Upper lobe of left lung (tissue), 6 donors: Measurements from ENCODE around the gene NT5M. TPM values are rescaled to one million over a fixed set of nuclear protein-coding genes. Genes with fewer than 3 reads are reported as not detected.
"Not testable (repeated sequence)": the region's sequence is repeated elsewhere in the genome, so short reads cannot be mapped to it uniquely, and the experiment has no call there.

Experiments used
- ATAC-seq, 2 donors: fragments of 200-7000 bp; cut with Tn5 transposase; one replicate each; pipeline ENCODE4 v1.9.1; 2022; ENCODE audit warnings: mild to moderate bottlenecking in 2 of 2, moderate library complexity in 2 of 2; ENCODE audit not compliant: low FRiP score in 2 of 2
- DNase-seq, 2 donors: peaks; one replicate each; pipeline ENCODE4 v3.0.0-alpha.2; 2019 to 2020
- H3K27ac ChIP-seq, 4 donors: fragments of 200-600 bp; sonication (generic); one replicate each; pipeline ENCODE4 v1.5.1; 2016 to 2019
- H3K27me3 ChIP-seq, 4 donors: fragments of 200-600 bp; sonication (generic); one replicate each; pipeline ENCODE4 v1.5.1; 2017 to 2019
- H3K36me3 ChIP-seq, 4 donors: fragments of 200-600 bp; sonication (generic); one replicate each; pipeline ENCODE4 v1.5.1; 2016 to 2019
- H3K4me1 ChIP-seq, 4 donors: fragments of 200-600 bp; sonication (generic); one replicate each; pipeline ENCODE4 v1.5.1; 2018 to 2019
- H3K4me3 ChIP-seq, 4 donors: fragments of 200-600 bp; sonication (generic); one replicate each; pipeline ENCODE4 v1.5.1; 2017 to 2019; ENCODE audit warnings: mild to moderate bottlenecking in 2 of 4, moderate library complexity in 1 of 4
- H3K9me3 ChIP-seq, 4 donors: fragments of 200-600 bp; sonication (generic); one replicate each; pipeline ENCODE4 v1.5.1; 2018 to 2019
- EP300 ChIP-seq, 4 donors: sonication (generic); formaldehyde crosslinking; IDR thresholded peaks; one replicate each; pipeline ENCODE4 v1.5.1; 2017; ENCODE audit warnings: antibody characterized with exemption in 4 of 4, control low read depth in 2 of 4
- POLR2A ChIP-seq, 4 donors: fragments of 450-650 bp; IDR thresholded peaks; one replicate each; pipeline ENCODE4 v1.5.1; 2016 to 2017; ENCODE audit warnings: antibody characterized with exemption in 4 of 4, mild to moderate bottlenecking in 2 of 4
- POLR2AphosphoS5 ChIP-seq, 2 donors: sonication (generic); formaldehyde crosslinking; IDR thresholded peaks; one replicate each; pipeline ENCODE4 v1.5.1; 2017; ENCODE audit warnings: antibody characterized with exemption in 2 of 2
- WGBS, 2 donors: methylation state at CpG; one replicate each; pipeline ENCODE4 v1.1.5; 2017 to 2018; 5-methylcytosine and 5-hydroxymethylcytosine counted together
- total RNA-seq, 6 donors: library from RNA; depleted of rRNA in 4 of 6; stranded (reverse); fragments of >200 nt in 4 of 6; gene quantifications; one replicate each; pipeline versions ENCODE4 v1.1.0 to v1.2.1, GENCODE V29; 2016 to 2021
- TF ChIP-seq, protein P1 (sequence below), 6 experiments: fragments of 450-650 bp in 4 of 6; fragments of 200-600 bp in 2 of 6; sonication (generic) in 2 of 6; IDR thresholded peaks; one replicate each; pipeline ENCODE4 v1.5.1; 2016 to 2019; ENCODE audit warnings: antibody characterized with exemption in 6 of 6
- donor health status: DM: no; HTN: no; CAD: no; lungs with moderate emphysema.
- donor health status: DM: no; HTN: yes; CAD: no; lungs with severe emphysema.

The NT5M gene
- 1 to 10 TPM; 1.2 to 3.7 (median 1.8) TPM for total RNA-seq

DNA sequence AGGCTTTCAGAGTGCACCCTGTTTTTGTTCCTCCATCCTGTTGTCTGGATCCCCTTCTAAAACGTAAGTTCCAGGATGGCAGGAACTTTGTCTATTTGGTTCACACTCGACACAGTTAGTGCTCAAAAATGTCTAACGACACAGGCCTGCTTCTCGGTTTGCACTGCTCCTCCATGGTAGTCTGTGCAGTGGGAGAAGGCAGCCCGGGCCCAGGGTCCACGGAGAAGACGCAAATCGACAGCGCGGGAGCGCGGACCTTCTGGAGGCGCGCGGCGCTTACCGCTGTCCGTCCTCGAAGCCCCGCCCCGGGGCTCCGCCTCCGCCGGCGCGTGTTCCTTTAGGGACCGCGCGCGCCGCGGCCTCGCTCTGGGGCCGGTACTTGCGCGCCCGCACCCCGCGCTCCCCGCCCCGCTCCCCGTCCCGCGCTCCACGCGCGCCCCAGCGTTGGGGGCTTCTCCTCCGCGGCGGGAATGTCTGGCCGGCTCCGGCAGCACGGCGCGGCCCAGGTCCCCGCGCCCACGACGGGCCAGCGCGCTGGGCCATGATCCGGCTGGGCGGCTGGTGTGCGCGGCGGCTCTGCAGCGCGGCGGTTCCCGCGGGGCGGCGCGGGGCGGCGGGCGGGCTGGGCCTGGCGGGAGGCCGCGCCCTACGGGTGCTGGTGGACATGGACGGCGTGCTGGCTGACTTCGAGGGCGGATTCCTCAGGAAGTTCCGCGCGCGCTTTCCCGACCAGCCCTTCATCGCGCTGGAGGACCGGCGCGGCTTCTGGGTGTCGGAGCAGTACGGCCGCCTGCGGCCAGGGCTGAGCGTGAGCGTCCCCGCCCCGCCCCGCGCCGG lies at the start of gene NT5M:
NT5M (plus strand) TSS at position 364 of the 837 bp plus-strand sequence; CDS start at position 542, 178 bp downstream.
- TF ChIP-seq POLR2AphosphoS5 (IDR thresholded peaks at IDR 0.05) (no peak), EP300 (IDR thresholded peaks at IDR 0.05) (no peak), POLR2A (IDR thresholded peaks at IDR 0.05) (peak in 2 of 4 donors; percentile 33 to 36)
- TF ChIP-seq, protein P1, sequence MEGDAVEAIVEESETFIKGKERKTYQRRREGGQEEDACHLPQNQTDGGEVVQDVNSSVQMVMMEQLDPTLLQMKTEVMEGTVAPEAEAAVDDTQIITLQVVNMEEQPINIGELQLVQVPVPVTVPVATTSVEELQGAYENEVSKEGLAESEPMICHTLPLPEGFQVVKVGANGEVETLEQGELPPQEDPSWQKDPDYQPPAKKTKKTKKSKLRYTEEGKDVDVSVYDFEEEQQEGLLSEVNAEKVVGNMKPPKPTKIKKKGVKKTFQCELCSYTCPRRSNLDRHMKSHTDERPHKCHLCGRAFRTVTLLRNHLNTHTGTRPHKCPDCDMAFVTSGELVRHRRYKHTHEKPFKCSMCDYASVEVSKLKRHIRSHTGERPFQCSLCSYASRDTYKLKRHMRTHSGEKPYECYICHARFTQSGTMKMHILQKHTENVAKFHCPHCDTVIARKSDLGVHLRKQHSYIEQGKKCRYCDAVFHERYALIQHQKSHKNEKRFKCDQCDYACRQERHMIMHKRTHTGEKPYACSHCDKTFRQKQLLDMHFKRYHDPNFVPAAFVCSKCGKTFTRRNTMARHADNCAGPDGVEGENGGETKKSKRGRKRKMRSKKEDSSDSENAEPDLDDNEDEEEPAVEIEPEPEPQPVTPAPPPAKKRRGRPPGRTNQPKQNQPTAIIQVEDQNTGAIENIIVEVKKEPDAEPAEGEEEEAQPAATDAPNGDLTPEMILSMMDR (IDR thresholded peaks at IDR 0.05): peak in 1 of 6 experiments; percentile 20
- DNase-seq (peak; percentile 77 to 97), ATAC-seq (peak; percentile 82 to 93)
- Histone ChIP-seq H3K4me3 (peak within 1 kb of the TSS; percentile 30 to 73 (median 70)), H3K27me3 (peaks cover 0 to 2% (median 0%) of the 10 kb centered on the region in 4 donors), H3K9me3 (no peaks in the 10 kb centered on the region), H3K36me3 (no peaks in the 10 kb centered on the region), H3K27ac (peak within 1 kb of the TSS; percentile 4 to 73 (median 56)), H3K4me1 (peaks cover 15 to 37% (median 23%) of the 10 kb centered on the region in 4 donors)
- WGBS, 2 donors: 1% methylated on average over 9 to 20 of the region's 107 CpGs

DNA sequence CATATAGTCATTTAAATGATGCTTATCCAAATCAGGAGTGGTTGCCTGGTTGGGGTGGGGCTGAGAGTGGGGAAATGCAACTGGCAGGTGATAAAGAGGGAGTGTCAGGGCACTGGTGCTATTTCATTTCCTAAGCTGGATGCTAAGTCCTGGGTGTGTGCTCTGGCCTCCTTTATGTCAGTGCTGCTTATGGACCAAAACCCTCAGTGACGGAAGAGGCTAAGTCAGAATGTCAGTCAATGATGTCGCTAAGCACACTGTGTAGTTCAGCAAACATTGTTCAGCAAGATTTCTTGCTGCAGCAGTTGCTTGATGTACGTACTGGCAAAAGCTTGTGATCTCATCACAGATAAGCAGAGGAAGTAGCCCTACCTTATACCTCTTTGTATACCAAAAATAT lies 49.8 kb upstream of the NT5M start:
- Histone ChIP-seq H3K9me3 (no peaks in the 10 kb centered on the region), H3K4me3 (no peak overlapping the region), H3K27ac (no peak overlapping the region), H3K4me1 (no peaks in the 10 kb centered on the region), H3K36me3 (peaks cover 10 to 95% (median 67%) of the 10 kb centered on the region in 4 donors), H3K27me3 (no peaks in the 10 kb centered on the region)
- no peak for TF ChIP-seq POLR2A (IDR thresholded peaks at IDR 0.05)
- ATAC-seq: peak in 1 of 2 donors; percentile 78
- WGBS, 2 donors: 78 to 87% methylated on average over 3 of the region's 3 CpGs
- no peak for DNase-seq

DNA sequence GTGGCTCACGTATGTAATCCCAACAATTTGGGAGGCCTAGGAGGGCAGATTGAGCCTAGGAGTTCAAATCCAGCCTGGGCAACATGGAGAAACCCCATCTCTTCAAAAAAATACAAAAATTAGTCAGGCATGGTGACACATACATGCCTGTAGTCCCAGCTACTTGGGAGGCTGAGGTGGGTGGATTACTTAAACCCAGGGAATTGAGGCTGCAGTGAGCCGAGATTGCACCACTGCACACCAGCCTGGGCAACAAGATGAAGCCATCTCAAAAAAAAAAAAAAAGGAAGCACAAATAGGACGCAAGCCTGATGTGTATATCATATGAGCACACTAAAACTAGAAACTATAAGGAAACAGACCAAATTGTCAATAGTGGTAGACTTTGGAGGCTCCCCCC lies 49.1 kb upstream of the NT5M start:
- Histone ChIP-seq H3K27me3 (no peaks in the 10 kb centered on the region), H3K27ac (no peak overlapping the region), H3K9me3 (no peaks in the 10 kb centered on the region), H3K4me3 (no peak overlapping the region), H3K4me1 (no peaks in the 10 kb centered on the region), H3K36me3 (peaks cover 14 to 94% (median 66%) of the 10 kb centered on the region in 4 donors)
- no peak for TF ChIP-seq POLR2A (IDR thresholded peaks at IDR 0.05)
- TF ChIP-seq, protein P1 (IDR thresholded peaks at IDR 0.05): no peak
- TF ChIP-seq POLR2AphosphoS5 (IDR thresholded peaks at IDR 0.05): no peak
- TF ChIP-seq EP300 (IDR thresholded peaks at IDR 0.05): no peak
- ATAC-seq: no peak
- 48 to 82% methylated on average over 3 of the region's 3 CpGs for WGBS, 2 donors
- no peak for DNase-seq

DNA sequence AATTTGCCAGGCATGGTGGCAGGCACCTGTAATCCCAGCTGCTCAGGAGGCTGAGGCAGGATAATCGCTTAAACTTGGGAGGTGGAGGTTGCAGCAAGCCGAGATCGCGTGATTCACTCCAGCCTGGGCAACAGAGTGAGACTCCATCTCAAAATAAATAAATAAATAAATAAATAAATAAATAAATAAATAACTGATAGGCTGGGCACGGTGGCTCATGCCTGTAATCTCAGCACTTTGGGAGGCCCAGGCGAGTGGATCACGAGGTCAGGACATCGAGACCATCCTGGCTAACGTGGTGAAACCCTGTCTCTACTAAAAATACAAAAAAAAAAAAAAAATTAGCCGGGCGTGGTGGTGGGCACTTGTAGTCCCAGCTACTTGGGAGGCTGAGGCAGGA lies 47.5 kb upstream of the NT5M start:
- DNase-seq, H3K27ac ChIP-seq, H3K4me3 ChIP-seq, H3K27me3 ChIP-seq, ATAC-seq, H3K4me1 ChIP-seq, H3K9me3 ChIP-seq: not testable (repeated sequence)
- 89 to 92% methylated on average over 11 of the region's 11 CpGs for WGBS, 2 donors
- peaks cover 26 to 96% (median 73%) of the 10 kb centered on the region in 4 donors for H3K36me3 ChIP-seq

DNA sequence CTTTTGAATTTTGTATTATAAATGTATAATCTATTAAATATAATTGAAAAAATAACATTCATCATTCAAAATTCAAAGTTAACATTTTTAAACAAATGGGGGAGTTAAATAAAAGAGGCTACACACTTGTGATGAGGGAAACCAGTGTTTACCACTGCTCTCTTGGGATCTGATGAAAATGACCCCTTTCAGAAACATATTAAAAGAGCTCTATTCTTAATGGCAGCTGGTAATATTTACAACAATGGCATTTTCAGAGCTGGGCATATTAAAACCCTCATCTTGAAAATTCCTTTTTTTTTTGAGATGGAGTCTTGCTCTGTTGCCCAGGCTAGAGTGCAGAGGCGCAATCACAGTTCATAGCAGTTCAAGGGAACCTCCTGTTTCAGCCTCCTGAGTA lies 46.9 kb upstream of the NT5M start:
- TF ChIP-seq, protein P1 (IDR thresholded peaks at IDR 0.05): no peak
- no peak for TF ChIP-seq EP300 (IDR thresholded peaks at IDR 0.05)
- no peak for ATAC-seq
- 90 to 100% methylated on average over 1 of the region's 1 CpG for WGBS, 2 donors

More for the DNA sequence above, 46.9 kb upstream of the NT5M start:
- no peak overlapping the region for H3K27ac ChIP-seq
- H3K36me3 ChIP-seq: peaks cover 26 to 97% (median 76%) of the 10 kb centered on the region in 4 donors
- no peaks in the 10 kb centered on the region for H3K27me3 ChIP-seq
- H3K4me3 ChIP-seq: no peak overlapping the region
- no peaks in the 10 kb centered on the region for H3K4me1 ChIP-seq
- DNase-seq: no peak
- H3K9me3 ChIP-seq: no peaks in the 10 kb centered on the region
